Measurements from ENCODE around the gene WFDC1. TPM values are rescaled to one million over a fixed set of nuclear protein-coding genes. Genes with fewer than 3 reads are reported as not detected.

The WFDC1 gene
- polyA plus RNA-seq, 1 donor = 2.6 TPM

- no peak for DNase-seq
These were observed 57.0 kb downstream of the WFDC1 start for GRCh38 chr16:84351630-84352029.

DNA sequence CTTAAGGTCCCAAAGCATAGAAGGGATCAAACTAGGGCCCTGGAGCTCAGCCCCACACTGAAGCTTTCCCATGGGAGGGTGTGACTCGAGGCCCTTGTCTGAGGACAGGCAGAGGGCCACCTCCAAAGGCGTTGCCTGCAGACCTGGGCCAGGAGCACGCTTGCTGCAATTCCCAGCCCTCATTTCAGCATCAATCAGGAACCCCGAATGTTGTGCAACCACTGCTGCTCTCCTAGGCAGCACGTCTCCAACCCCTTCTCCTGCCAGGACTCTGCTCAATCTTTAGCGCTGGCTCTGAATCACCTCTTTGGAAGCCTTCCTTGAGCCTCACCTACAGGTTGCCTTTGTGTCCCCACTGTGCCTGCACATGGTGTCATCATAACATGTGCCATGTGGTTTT is 59.6 kb downstream of the WFDC1 start:
- DNase-seq = no peak

GRCh38 chr16:84355149-84355548 is 60.5 kb downstream of the WFDC1 start:
- no peak for DNase-seq

GRCh38 chr16:84356176-84356575 is 61.5 kb downstream of the WFDC1 start:
- no peak for DNase-seq

DNA sequence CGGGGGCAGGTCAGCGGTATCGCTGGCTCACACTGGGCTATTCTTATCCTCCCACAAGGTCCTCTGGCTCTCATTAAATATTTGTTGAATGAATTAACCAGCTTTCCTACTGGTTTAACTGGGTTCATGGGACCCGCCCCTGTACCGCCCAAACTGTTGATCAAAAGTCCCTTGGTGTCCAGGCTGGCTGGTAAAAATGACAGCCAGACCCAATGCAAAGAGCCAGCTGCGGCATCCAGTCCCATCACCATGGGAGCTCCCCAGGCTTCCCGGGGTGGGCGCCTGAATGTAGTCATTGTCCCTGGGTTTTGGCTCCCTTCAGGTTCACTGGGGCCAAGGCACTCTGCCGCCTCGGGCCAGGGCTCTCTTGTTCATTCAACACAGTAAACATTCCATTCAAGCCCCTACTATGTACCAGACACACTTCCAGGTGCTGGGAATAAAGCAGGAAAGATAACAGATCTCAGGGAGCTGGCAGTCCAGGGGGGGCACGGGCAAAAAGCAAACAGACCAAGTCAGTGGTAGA is 62.0 kb downstream of the WFDC1 start:
- no peak for DNase-seq

- DNase-seq = no peak
These were observed 62.5 kb downstream of the WFDC1 start for GRCh38 chr16:84357191-84357651.

DNA sequence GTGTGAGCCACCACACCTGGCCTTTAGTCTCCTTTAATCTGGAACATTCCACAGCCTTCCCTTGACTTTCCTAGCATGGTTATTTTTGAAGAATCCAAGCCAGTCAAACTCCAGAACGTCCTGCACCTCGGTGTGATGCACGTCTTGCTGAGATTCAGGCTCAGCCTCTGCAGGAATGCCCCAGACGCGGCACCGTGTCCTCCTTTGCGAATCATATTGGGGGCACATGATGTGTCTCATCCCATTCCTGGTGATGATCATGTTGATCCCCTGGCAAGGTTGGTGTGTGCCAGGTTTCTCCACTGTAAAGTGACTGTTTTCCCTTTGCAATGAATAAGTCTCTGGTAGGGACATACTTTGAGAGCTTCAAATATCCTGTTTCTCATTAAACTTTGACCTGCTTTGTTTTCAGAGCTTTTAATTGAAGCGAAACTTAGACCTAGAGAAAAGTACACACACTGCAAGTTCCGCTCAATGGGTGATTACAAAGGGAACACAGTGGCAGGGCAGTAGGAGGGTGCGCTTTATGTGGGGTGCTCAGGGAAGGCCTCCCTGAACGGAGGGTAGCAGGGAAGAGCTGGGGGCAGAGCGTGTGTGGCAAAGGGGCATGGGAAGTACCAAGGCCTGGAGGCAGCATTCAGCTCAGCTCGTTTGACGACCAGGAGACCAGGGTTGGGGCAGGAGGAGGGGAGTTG is 64.1 kb downstream of the WFDC1 start:
- no peak for DNase-seq

GRCh38 chr16:84359326-84359725 is 64.6 kb downstream of the WFDC1 start:
- DNase-seq = no peak

GRCh38 chr16:84360170-84360569 is 65.5 kb downstream of the WFDC1 start:
- DNase-seq = no peak

GRCh38 chr16:84360748-84361147 is 66.1 kb downstream of the WFDC1 start:
- DNase-seq = no peak

- no peak for DNase-seq
These were observed 66.9 kb downstream of the WFDC1 start for GRCh38 chr16:84361546-84361945.

- no peak for DNase-seq
These were observed 67.8 kb downstream of the WFDC1 start for GRCh38 chr16:84362471-84362941.

GRCh38 chr16:84366208-84366607 is 71.5 kb downstream of the WFDC1 start:
- no peak for DNase-seq

- DNase-seq = no peak
These were observed 72.6 kb downstream of the WFDC1 start for GRCh38 chr16:84367297-84367680.

- DNase-seq = no peak
These were observed 73.2 kb downstream of the WFDC1 start for GRCh38 chr16:84367750-84368307.

- DNase-seq = peak; percentile 36
These were observed 73.8 kb downstream of the WFDC1 start, which contains the start of gene ATP2C2 for GRCh38 chr16:84368308-84368996. Gene ATP2C2 (plus strand): TSS chr16:84368538. CDS start chr16:84368616, 78 bp downstream.

DNA sequence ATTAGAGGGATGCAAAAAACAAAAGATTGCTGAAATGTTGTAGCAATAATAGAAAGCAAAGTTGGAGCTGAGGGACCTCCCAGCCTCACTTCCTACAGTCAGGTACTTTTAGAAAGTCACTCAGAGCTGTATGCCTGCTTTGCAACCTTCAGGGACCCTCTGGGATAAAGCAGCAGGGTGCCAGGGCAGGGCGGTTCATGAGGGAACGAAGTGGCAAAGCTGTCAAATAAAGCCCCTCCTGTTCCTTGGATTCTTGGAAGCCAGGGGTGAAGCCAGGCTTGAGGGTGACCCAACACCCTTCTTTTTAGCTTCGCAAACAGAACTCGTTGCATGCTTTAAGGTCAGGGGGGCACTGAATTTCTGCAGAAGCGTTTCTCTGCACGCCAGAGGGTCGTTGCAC is 74.4 kb downstream of the WFDC1 start:
- DNase-seq = no peak

DNA sequence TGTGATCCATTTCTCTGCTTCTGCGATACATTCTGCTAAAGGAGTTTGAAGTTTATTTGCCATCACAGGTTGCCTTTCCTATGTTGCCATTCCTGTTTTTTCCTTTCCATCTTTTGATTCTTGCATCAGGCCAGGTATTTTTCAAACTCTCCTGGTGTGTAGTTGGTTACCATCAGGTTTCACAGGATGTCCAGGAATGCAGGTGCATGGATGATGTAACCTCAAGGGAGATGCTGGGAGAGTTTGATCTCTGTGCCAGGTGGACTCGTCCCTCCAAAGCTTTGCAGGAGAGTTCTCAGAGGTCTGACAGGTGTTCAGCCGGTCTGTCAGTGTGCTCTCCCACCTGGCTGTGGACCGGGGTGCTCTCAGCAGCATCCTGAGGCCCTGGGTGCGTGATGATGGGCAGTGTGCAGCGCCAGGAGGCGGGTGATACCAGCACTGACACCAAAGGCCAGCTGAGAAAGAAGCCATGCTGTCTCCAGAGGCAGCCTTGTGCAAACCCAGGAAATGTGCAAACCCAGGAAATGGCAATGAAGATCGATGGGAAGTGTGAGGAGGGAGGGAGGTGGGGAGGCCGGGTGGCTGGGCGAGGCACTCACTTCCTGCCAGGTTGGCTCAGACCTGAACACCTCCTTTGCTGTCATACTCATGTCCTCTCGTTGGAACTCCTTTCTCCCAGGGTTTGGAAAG is 75.4 kb downstream of the WFDC1 start:
- no peak for DNase-seq

DNA sequence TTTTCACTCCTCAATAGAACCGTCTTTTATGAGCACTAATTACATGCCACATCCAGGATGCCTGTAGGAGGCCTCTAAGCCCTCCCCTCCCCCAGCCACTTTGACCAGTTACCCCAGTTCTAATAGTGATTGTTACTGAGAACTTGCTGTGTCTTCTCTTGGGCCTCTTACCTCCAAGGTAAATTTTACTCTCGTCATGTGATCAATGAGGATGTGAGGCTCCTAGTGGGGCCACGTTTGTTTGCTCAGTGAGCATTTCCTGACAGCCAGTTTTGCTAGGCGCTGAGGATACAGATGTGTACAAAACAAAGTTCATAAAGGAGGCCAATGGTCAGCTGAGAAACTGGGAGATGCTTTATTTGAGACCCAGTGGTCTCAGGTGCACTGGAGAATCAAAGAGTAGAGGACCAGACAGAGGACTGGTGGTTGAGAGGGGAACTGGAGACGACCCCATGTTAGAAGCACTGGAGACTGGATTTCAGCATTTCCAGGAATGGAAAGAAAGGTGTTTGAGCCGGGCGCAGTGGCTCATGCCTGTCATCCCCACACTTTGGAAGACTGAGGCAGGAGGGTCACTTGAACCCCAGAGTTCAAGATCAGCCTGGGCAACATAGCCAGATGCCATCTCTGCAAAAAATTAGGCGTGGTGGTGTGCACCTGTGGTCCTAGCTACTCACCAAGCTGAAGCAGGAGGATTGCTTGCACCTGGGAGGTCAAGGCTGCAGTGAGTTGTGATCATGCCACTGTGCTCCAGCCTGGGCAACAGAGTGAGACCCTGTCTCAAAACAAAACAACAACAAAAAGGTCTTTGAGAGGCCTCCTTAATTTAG is 76.3 kb downstream of the WFDC1 start:
- no peak for DNase-seq

DNA sequence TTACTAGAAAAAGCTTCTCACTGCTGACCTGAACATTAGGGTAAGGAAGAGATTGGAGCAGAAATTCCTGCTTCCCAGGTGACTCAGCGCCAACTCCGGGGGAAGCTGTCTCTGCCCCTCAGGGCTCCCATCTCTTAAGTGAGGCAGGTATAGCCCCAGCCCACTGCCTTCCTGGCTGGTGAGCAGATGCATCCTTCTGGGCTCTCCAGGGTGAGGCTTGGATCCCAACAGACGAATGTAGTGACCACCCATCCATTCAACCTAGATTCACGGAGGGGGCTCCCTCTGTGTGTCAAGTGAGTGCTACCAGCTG is 76.8 kb downstream of the WFDC1 start:
- DNase-seq = no peak

DNA sequence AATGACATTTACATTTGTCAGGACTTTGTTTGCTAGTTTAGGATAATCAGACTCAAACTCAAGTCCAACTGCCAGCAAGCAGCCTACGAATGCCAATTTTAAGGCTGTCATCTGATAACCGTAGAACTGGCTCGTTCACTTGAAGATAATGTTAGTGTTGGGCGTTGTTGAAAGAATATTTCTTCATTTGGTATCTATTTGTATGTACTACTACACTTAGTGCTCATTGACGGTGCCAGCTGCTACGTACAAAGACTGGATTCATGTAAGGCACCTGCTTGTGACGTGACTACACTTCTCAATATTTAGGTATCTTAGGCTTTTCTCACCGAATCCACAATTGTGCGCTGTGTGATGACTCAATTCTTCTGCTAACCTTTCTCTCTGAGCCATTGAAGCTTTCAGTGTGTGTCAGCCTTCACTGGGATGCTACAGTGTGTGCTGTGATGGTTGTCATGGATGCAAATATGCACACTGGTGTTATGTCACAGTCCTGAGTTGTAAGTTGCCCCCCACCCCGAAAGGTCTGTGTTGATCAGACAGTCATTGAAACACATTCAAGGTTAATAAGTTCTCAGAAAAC is 79.3 kb downstream of the WFDC1 start:
- no peak for DNase-seq
